OCI-LY7 (cell line): ENCODE measurements around the gene PPIL6.

Source experiments
- EZH2phosphoT487 ChIP-seq: fragments of 200-600 bp; sonication (generic); IDR thresholded peaks from 2 replicates; pipeline ENCODE4 v1.6.1; 2018; ENCODE audit warnings: low read depth, borderline replicate concordance, mild to moderate bottlenecking, mixed run types, antibody characterized with exemption, low read length, moderate library complexity, mixed read lengths
- TF ChIP-seq, protein P1 (sequence below): fragments of 200-600 bp; sonication (generic); conservative IDR thresholded peaks from 2 replicates; pipeline ENCODE4 v1.5.1; 2014; ENCODE audit warnings: mild to moderate bottlenecking, antibody characterized with exemption, low read length, moderate library complexity, mixed read lengths

DNA sequence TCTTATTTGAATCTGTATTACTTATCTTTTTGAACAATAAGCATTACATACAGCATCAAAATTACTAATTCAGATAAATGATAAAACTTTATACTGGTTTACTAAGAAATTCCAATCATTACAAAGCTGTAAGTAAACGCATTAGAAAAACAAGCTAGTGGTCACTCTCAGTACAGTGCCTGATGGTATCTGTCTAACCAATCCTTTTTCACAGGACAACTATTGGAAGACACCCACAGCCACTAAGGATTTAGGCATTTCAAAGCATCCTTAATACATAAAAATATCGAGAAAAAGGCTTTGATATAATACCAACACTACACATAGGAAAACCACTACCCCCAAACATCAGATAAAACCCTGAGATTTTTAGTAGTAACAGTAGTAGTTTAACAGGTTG, 60.7 kb downstream of the PPIL6 start:
- TF ChIP-seq, protein P1, sequence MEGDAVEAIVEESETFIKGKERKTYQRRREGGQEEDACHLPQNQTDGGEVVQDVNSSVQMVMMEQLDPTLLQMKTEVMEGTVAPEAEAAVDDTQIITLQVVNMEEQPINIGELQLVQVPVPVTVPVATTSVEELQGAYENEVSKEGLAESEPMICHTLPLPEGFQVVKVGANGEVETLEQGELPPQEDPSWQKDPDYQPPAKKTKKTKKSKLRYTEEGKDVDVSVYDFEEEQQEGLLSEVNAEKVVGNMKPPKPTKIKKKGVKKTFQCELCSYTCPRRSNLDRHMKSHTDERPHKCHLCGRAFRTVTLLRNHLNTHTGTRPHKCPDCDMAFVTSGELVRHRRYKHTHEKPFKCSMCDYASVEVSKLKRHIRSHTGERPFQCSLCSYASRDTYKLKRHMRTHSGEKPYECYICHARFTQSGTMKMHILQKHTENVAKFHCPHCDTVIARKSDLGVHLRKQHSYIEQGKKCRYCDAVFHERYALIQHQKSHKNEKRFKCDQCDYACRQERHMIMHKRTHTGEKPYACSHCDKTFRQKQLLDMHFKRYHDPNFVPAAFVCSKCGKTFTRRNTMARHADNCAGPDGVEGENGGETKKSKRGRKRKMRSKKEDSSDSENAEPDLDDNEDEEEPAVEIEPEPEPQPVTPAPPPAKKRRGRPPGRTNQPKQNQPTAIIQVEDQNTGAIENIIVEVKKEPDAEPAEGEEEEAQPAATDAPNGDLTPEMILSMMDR, result no peak
- TF ChIP-seq EZH2phosphoT487, result no peak
